Ishikawa (cell line): Measurements from ENCODE around the gene NKX1-1.

Experiments used
- CEBPB ChIP-seq: IDR thresholded peaks from 2 replicates; pipeline ENCODE4 v1.6.1; 2012
- CREB1 ChIP-seq: IDR thresholded peaks from 2 replicates; pipeline ENCODE4 v1.6.1; 2012; ENCODE audit warnings: low read depth
- EGR1 ChIP-seq: IDR thresholded peaks from 2 replicates; pipeline ENCODE4 v1.6.1; 2012
- EP300 ChIP-seq: IDR thresholded peaks from 2 replicates; pipeline ENCODE4 v1.6.1; 2012; ENCODE audit warnings: borderline replicate concordance
- FOXM1 ChIP-seq: IDR thresholded peaks from 2 replicates; pipeline ENCODE4 v1.6.1; 2012; ENCODE audit warnings: low read depth, borderline replicate concordance
- NFIC ChIP-seq: IDR thresholded peaks from 2 replicates; pipeline ENCODE4 v1.6.1; 2012
- RAD21 ChIP-seq: IDR thresholded peaks from 2 replicates; pipeline ENCODE4 v1.6.1; 2012; ENCODE audit warnings: low read depth
- TAF1 ChIP-seq: IDR thresholded peaks from 2 replicates; pipeline ENCODE4 v1.6.1; 2012; ENCODE audit warnings: low read depth, mild to moderate bottlenecking
- TCF12 ChIP-seq: IDR thresholded peaks from 2 replicates; pipeline ENCODE4 v1.6.1; 2012; ENCODE audit warnings: low read depth
- TEAD4 ChIP-seq: IDR thresholded peaks from 2 replicates; pipeline ENCODE4 v1.6.1; 2012
- YY1 ChIP-seq: IDR thresholded peaks from 2 replicates; pipeline ENCODE4 v1.6.1; 2012; ENCODE audit warnings: low read depth
- ZBTB7A ChIP-seq: IDR thresholded peaks from 2 replicates; pipeline ENCODE4 v1.6.1; 2012; ENCODE audit warnings: low read depth
- TF ChIP-seq, protein P1 (sequence below): IDR thresholded peaks from 2 replicates; pipeline ENCODE4 v1.6.1; 2012; ENCODE audit warnings: low read depth, mild to moderate bottlenecking
- TF ChIP-seq, protein P2 (sequence below): IDR thresholded peaks from 2 replicates; pipeline ENCODE4 v1.6.1; 2012
- TF ChIP-seq, protein P3 (sequence below): IDR thresholded peaks from 2 replicates; pipeline ENCODE4 v1.6.1; 2012

The NKX1-1 gene

DNA sequence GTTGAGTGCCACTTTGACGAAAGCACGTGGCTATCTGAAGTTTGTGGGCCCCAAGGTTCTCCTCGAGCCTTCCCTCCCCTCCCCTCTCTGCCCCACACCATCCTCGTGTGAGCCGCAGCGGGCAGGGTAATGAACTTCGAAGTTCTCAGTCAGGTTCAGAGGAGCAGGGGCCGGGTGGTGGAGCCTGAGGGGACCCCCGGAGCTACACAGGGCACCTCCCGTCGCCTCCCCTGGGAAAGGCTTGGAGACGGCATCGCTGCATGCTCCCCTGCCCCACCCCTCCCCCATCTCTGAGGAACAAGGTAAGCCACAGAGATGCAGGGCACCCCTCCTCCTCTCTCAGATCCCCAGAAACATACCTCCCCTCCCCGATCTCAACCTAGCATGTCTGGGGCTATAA lies 2.8 kb upstream of the NKX1-1 start:
- TF ChIP-seq, protein P1, sequence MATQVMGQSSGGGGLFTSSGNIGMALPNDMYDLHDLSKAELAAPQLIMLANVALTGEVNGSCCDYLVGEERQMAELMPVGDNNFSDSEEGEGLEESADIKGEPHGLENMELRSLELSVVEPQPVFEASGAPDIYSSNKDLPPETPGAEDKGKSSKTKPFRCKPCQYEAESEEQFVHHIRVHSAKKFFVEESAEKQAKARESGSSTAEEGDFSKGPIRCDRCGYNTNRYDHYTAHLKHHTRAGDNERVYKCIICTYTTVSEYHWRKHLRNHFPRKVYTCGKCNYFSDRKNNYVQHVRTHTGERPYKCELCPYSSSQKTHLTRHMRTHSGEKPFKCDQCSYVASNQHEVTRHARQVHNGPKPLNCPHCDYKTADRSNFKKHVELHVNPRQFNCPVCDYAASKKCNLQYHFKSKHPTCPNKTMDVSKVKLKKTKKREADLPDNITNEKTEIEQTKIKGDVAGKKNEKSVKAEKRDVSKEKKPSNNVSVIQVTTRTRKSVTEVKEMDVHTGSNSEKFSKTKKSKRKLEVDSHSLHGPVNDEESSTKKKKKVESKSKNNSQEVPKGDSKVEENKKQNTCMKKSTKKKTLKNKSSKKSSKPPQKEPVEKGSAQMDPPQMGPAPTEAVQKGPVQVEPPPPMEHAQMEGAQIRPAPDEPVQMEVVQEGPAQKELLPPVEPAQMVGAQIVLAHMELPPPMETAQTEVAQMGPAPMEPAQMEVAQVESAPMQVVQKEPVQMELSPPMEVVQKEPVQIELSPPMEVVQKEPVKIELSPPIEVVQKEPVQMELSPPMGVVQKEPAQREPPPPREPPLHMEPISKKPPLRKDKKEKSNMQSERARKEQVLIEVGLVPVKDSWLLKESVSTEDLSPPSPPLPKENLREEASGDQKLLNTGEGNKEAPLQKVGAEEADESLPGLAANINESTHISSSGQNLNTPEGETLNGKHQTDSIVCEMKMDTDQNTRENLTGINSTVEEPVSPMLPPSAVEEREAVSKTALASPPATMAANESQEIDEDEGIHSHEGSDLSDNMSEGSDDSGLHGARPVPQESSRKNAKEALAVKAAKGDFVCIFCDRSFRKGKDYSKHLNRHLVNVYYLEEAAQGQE: no peak
- TF ChIP-seq NFIC: no peak
- no peak for TF ChIP-seq YY1
- no peak for TF ChIP-seq EGR1
- no peak for TF ChIP-seq TEAD4
- no peak for TF ChIP-seq TCF12
- TF ChIP-seq, protein P2, sequence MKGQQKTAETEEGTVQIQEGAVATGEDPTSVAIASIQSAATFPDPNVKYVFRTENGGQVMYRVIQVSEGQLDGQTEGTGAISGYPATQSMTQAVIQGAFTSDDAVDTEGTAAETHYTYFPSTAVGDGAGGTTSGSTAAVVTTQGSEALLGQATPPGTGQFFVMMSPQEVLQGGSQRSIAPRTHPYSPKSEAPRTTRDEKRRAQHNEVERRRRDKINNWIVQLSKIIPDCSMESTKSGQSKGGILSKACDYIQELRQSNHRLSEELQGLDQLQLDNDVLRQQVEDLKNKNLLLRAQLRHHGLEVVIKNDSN: no peak
- TF ChIP-seq CEBPB: no peak
- TF ChIP-seq EP300: no peak
- no peak for TF ChIP-seq ZBTB7A
- TF ChIP-seq, protein P3, sequence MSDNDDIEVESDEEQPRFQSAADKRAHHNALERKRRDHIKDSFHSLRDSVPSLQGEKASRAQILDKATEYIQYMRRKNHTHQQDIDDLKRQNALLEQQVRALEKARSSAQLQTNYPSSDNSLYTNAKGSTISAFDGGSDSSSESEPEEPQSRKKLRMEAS: no peak
- TF ChIP-seq FOXM1: no peak
- TF ChIP-seq CREB1: no peak
- TF ChIP-seq RAD21: no peak
- no peak for TF ChIP-seq TAF1

DNA sequence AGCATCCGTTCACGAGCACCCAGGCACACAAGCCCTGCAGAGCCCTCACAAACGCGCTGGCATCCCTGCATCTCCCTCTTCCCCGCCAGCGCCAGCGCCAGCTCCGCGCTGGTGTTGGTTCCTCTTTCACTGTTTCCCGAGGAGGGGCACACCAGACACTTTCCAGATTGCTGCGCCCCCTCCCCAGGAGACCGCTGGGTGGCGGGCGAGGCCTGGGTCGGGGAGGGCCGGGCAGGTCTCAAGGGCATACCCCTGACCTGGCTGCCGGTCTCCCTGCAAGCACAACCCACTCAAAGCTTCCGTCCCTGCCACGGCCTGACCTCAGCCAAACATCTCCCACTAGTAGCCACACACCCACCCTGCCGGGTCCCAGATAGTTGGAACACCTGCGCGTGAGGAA lies 2.2 kb upstream of the NKX1-1 start:
- TF ChIP-seq TEAD4 (no peak), RAD21 (peak; percentile 11; the same call in 1 of the 2 replicates)
- TF ChIP-seq, protein P2: no peak

DNA sequence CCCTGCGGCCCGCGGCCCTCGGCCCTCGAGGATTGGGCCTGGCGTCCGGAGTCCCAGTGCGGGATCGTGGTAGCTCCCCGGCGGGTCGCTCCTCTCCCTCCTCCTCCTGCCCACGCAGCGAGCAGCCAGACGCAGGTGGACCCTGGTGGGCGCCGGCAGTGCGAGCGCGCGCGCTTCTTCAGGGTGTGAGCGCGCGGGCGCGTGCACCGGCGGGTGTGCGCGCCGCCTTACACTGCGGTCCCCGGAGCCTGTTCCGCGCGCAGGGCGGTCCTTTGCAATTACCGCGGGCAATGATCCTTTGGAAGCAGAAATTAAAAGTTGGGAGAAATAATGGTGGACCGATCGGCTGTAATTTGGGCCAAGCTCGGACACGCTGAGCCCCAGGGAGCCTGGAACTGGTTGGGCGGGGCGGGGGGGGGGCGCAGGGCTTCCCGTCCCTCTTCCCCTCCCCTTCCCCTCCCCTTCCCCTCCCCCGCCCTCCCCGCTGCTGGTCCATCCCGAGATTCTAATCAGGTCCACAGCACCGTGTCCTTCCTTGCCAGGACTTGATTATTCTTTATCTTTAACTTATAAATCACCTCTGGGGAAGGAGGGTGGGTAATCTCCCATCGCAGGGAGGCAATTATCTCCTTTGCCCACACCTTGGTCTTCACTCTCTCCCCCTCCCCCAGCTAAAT lies 1.6 kb upstream of the NKX1-1 start:
- TF ChIP-seq TEAD4 (no peak), RAD21 (no peak), TAF1 (no peak), TCF12 (no peak), EGR1 (no peak), NFIC (no peak), CEBPB (no peak)
- TF ChIP-seq, protein P1: no peak

DNA sequence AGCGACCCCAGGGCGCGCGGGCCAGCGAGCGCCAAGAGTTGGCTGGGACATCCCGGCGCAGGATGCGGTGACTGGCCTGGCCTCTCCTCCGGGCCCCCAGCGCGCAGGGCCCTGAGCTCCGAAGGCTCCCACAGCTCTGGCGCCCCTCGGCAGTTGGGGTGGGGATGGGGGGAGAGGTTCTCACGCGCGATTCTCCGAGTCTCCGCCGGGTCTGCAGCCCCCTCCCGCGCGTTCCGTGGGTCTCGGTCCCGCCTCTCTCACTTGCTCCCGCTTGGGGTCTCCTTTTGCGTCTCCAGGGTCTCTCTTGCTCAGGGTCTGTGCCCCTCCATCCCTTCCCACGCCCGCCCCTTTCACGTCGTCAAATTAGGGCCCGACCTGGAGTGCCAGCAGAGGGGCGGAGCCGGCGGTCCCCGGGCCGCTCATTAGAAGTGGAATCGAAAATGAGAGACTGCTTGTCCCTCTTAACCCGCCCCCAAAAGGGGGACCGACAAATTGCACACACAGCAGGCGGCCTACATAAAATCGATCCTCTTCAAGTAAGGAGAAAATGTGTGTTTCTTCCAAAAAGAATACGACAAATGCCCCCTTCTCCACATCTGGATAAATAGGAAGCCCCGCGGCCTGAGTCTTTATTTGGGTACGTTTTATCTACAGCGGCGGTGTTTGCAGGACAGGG lies 877 bp upstream of the NKX1-1 start:
- TF ChIP-seq TEAD4: no peak
- TF ChIP-seq, protein P3: no peak
- TF ChIP-seq, protein P2: no peak
- no peak for TF ChIP-seq EP300
- TF ChIP-seq CEBPB: no peak
- TF ChIP-seq TAF1: no peak
- no peak for TF ChIP-seq YY1
- TF ChIP-seq TCF12: no peak

DNA sequence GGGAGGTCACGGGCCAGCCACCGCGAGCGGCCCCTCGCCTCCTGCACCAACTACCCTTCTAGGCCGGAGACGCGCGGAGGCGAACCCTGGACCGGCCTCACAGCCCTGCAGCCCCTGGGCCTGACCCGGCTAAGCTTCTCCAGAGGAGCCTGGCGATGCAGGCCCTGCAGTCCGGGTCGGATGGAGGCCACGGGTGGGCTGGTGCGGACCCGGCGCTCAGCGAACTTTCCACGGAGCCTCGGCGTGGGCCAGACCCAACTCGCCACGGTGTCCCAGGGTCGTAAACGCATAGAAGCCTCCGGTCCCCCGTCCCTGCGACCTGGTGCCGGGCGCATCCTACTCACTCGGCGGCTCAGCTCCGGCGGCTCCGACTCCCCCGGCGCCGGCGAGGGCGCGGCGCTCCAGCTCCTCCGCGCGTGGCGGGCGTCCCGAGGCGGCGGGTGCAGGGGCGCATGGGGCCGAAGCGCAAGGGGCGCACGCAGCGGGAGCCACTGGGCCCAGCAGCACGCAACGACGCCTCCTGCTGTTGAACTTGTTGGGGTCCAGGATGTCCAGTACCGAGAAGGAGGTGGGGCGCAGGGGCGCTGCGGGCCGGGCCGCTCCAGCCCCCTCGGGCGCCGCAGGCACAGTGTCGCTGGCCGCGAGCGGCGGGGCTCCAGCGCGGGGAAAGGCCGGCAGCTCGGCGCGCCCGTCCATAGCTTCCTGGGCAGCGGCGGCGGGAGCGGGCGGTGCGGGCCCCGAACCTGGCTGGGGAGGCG lies 427 bp downstream of the NKX1-1 start:
- TF ChIP-seq TEAD4 (no peak), FOXM1 (no peak), TCF12 (no peak)
